ENCODE measurements around the gene GDAP1L1. TPM values are rescaled to one million over a fixed set of nuclear protein-coding genes. Genes with fewer than 3 reads are reported as not detected.
"Not testable (repeated sequence)": the region's sequence is repeated elsewhere in the genome, so short reads cannot be mapped to it uniquely, and the experiment has no call there.

Gene GDAP1L1
- total RNA-seq, 1 donor from 2014 or later: 0.24 TPM

GRCh38 chr20:44219791-44220190 lies 27.3 kb upstream of the GDAP1L1 start:
- DNase-seq (ENCODE audit: low spot score): no peak

- DNase-seq (ENCODE audit: low spot score): no peak
These were observed 25.6 kb upstream of the GDAP1L1 start for GRCh38 chr20:44221368-44221954.

- DNase-seq (ENCODE audit: low spot score): no peak
These were observed 25.1 kb upstream of the GDAP1L1 start for GRCh38 chr20:44222027-44222426.

- DNase-seq (ENCODE audit: low spot score): no peak
These were observed 24.3 kb upstream of the GDAP1L1 start for GRCh38 chr20:44222633-44223368.

GRCh38 chr20:44223721-44224120 lies 23.4 kb upstream of the GDAP1L1 start:
- no peak for DNase-seq (ENCODE audit: low spot score)

- no peak for DNase-seq (ENCODE audit: low spot score)
These were observed 22.5 kb upstream of the GDAP1L1 start for GRCh38 chr20:44224637-44225036.

GRCh38 chr20:44228465-44229258 lies 18.4 kb upstream of the GDAP1L1 start:
- no peak for DNase-seq (ENCODE audit: low spot score)

GRCh38 chr20:44231193-44231592 lies 15.9 kb upstream of the GDAP1L1 start:
- DNase-seq (ENCODE audit: low spot score): no peak

- DNase-seq (ENCODE audit: low spot score): no peak
These were observed 15.2 kb upstream of the GDAP1L1 start for GRCh38 chr20:44231713-44232468.

GRCh38 chr20:44232469-44232856 lies 14.6 kb upstream of the GDAP1L1 start:
- DNase-seq (ENCODE audit: low spot score): not testable (repeated sequence)

GRCh38 chr20:44233436-44234016 lies 13.6 kb upstream of the GDAP1L1 start:
- no peak for DNase-seq (ENCODE audit: low spot score)

- DNase-seq (ENCODE audit: low spot score): no peak
These were observed 12.4 kb upstream of the GDAP1L1 start for GRCh38 chr20:44234566-44235317.

- DNase-seq (ENCODE audit: low spot score): no peak
These were observed 11.4 kb upstream of the GDAP1L1 start for GRCh38 chr20:44235702-44236101.

GRCh38 chr20:44236840-44237239 lies 10.3 kb upstream of the GDAP1L1 start:
- not testable (repeated sequence) for DNase-seq (ENCODE audit: low spot score)

- no peak for DNase-seq (ENCODE audit: low spot score)
These were observed 5.3 kb upstream of the GDAP1L1 start for GRCh38 chr20:44241796-44242195.

GRCh38 chr20:44245977-44246376 lies 1.1 kb upstream of the GDAP1L1 start:
- no peak for DNase-seq (ENCODE audit: low spot score)

GRCh38 chr20:44247586-44248409 lies 690 bp downstream of the GDAP1L1 start:
- peak; percentile 48 for DNase-seq (ENCODE audit: low spot score)

GRCh38 chr20:44248410-44248759 lies 1.3 kb downstream of the GDAP1L1 start:
- DNase-seq (ENCODE audit: low spot score): no peak

GRCh38 chr20:44251284-44251683 lies 4.2 kb downstream of the GDAP1L1 start:
- DNase-seq (ENCODE audit: low spot score): no peak

GRCh38 chr20:44253528-44253927 lies 6.4 kb downstream of the GDAP1L1 start:
- DNase-seq (ENCODE audit: low spot score): no peak

All from umbilical cord (tissue), 2 donors.